H9 (cell line): ENCODE measurements around the gene ANKRD26. TPM values are rescaled to one million over a fixed set of nuclear protein-coding genes. Genes with fewer than 3 reads are reported as not detected.

Experiments
- DNase-seq: peaks from one replicate; pipeline ENCODE4 v3.0.0-alpha.2; 2017
- H2AFZ ChIP-seq: one replicate; pipeline ENCODE4 v1.6.1; 2013; ENCODE audit warnings: mild to moderate bottlenecking, low read length, control low read depth, moderate library complexity
- H2AK5ac ChIP-seq: 2 replicates; pipeline ENCODE4 v1.6.1; 2013; ENCODE audit warnings: low read length, control low read depth, mixed read lengths; ENCODE audit not compliant: insufficient read length
- H2BK120ac ChIP-seq: one replicate; pipeline ENCODE4 v1.6.1; 2013; ENCODE audit warnings: low read depth, mild to moderate bottlenecking, low read length, control low read depth, inconsistent platforms; ENCODE audit not compliant: poor library complexity, severe bottlenecking
- H2BK12ac ChIP-seq: 2 replicates; pipeline ENCODE4 v1.6.1; 2013; ENCODE audit warnings: low read length, control low read depth, mixed read lengths, low read depth; ENCODE audit not compliant: insufficient read length
- H2BK15ac ChIP-seq: 2 replicates; pipeline ENCODE4 v1.6.1; 2013; ENCODE audit warnings: low read depth, low read length, control low read depth
- H2BK20ac ChIP-seq: one replicate; pipeline ENCODE4 v1.6.1; 2013; ENCODE audit warnings: low read depth, mild to moderate bottlenecking, low read length, control low read depth, inconsistent platforms; ENCODE audit not compliant: poor library complexity, severe bottlenecking
- H2BK5ac ChIP-seq: 2 replicates; pipeline ENCODE4 v1.6.1; 2013; ENCODE audit warnings: low read length, control low read depth, mixed read lengths; ENCODE audit not compliant: insufficient read length
- H3K14ac ChIP-seq: 2 replicates; pipeline ENCODE4 v1.6.1; 2013; ENCODE audit warnings: low read length, control low read depth; ENCODE audit not compliant: insufficient read depth
- H3K18ac ChIP-seq: 2 replicates; pipeline ENCODE4 v1.6.1; 2013; ENCODE audit warnings: low read depth, mild to moderate bottlenecking, mixed read lengths, low read length, control low read depth; ENCODE audit not compliant: insufficient read length
- H3K23ac ChIP-seq: 2 replicates; pipeline ENCODE4 v1.6.1; 2013; ENCODE audit warnings: low read length, control low read depth, mixed read lengths, low read depth; ENCODE audit not compliant: insufficient read length
- H3K23me2 ChIP-seq: 2 replicates; pipeline ENCODE4 v1.6.1; 2013; ENCODE audit warnings: low read depth, mild to moderate bottlenecking, mixed read lengths, low read length, control low read depth; ENCODE audit not compliant: insufficient read length, poor library complexity, severe bottlenecking
- H3K27ac ChIP-seq: 2 replicates; pipeline ENCODE4 v1.5.1; 2013; ENCODE audit warnings: low read length, control low read depth, mixed read lengths, low read depth; ENCODE audit not compliant: insufficient read length
- H3K27me3 ChIP-seq: 2 replicates; pipeline ENCODE4 v1.6.1; 2013; ENCODE audit warnings: low read length, control low read depth, inconsistent platforms; ENCODE audit not compliant: insufficient read depth
- H3K4ac ChIP-seq: 2 replicates; pipeline ENCODE4 v1.6.1; 2013; ENCODE audit warnings: low read depth, mild to moderate bottlenecking, control low read depth, inconsistent platforms, low read length, moderate library complexity
- H3K4me1 ChIP-seq: 2 replicates; pipeline ENCODE4 v1.6.1; 2013; ENCODE audit warnings: low read length, control low read depth, inconsistent platforms; ENCODE audit not compliant: insufficient read depth
- H3K4me2 ChIP-seq: 2 replicates; pipeline ENCODE4 v1.6.1; 2013; ENCODE audit warnings: low read length, control low read depth, mixed read lengths; ENCODE audit not compliant: insufficient read length, insufficient read depth
- H3K56ac ChIP-seq: 2 replicates; pipeline ENCODE4 v1.6.1; 2013; ENCODE audit warnings: low read depth, mild to moderate bottlenecking, mixed read lengths, low read length, control low read depth; ENCODE audit not compliant: insufficient read length
- H3K79me1 ChIP-seq: 2 replicates; pipeline ENCODE4 v1.6.1; 2013; ENCODE audit warnings: low read depth, mild to moderate bottlenecking, moderate library complexity, low read length, control low read depth, inconsistent platforms; ENCODE audit not compliant: insufficient read depth, poor library complexity, severe bottlenecking
- H3K79me2 ChIP-seq: 2 replicates; pipeline ENCODE4 v1.6.1; 2013; ENCODE audit warnings: low read length, control low read depth, inconsistent platforms; ENCODE audit not compliant: insufficient read depth
- H3K9ac ChIP-seq: 2 replicates; pipeline ENCODE4 v1.6.1; 2013; ENCODE audit warnings: low read length, control low read depth, mixed read lengths; ENCODE audit not compliant: insufficient read length; ENCODE audit errors: extremely low read depth
- H3K9me3 ChIP-seq: one replicate; pipeline ENCODE4 v1.6.1; 2013; ENCODE audit warnings: low read depth, low read length, inconsistent platforms; ENCODE audit not compliant: control insufficient read depth
- H3T11ph ChIP-seq: one replicate; pipeline ENCODE4 v1.6.1; 2013; ENCODE audit warnings: mild to moderate bottlenecking, low read length, control low read depth, inconsistent platforms
- H4K20me1 ChIP-seq: one replicate; pipeline ENCODE4 v1.6.1; 2013; ENCODE audit not compliant: control insufficient read depth, insufficient read length, insufficient read depth
- H4K5ac ChIP-seq: 2 replicates; pipeline ENCODE4 v1.6.1; 2013; ENCODE audit warnings: low read depth, mild to moderate bottlenecking, mixed read lengths, low read length, control low read depth; ENCODE audit not compliant: insufficient read length
- H4K8ac ChIP-seq: replicated peaks from 2 replicates; pipeline ENCODE4 v1.6.1; 2013; ENCODE audit warnings: low read length, control low read depth, mixed read lengths, low read depth; ENCODE audit not compliant: insufficient read length
- H4K91ac ChIP-seq: 2 replicates; pipeline ENCODE4 v1.6.1; 2013; ENCODE audit warnings: low read depth, mild to moderate bottlenecking, moderate library complexity, mixed read lengths, low read length, control low read depth; ENCODE audit not compliant: insufficient read length
- H3K27ac Mint-ChIP-seq, 3 experiments: 2 replicates in 2 of 3; 3 replicates in 1 of 3; pipeline ENCODE4 v1.8.0; 2020 to 2021; ENCODE audit warnings: mixed read lengths in 3 of 3, mild to moderate bottlenecking in 1 of 3, moderate library complexity in 1 of 3
- H3K27me3 Mint-ChIP-seq: 2 replicates; pipeline ENCODE4 v1.8.0; 2021; ENCODE audit warnings: low read depth, mild to moderate bottlenecking, moderate library complexity, mixed read lengths
- H3K36me3 Mint-ChIP-seq, 3 experiments: 2 replicates in 2 of 3; 3 replicates in 1 of 3; pipeline ENCODE4 v1.8.0; 2020 to 2021; ENCODE audit warnings: low read depth in 3 of 3, mixed read lengths in 3 of 3; ENCODE audit not compliant: insufficient read depth in 1 of 3
- H3K4me1 Mint-ChIP-seq, 2 experiments: 2 replicates each; pipeline ENCODE4 v1.8.0; 2020; ENCODE audit warnings: mixed read lengths in 2 of 2
- H3K4me3 Mint-ChIP-seq, 2 experiments: 2 replicates in 1 of 2; 3 replicates in 1 of 2; pipeline ENCODE4 v1.8.0; 2020 to 2021; ENCODE audit warnings: mild to moderate bottlenecking in 2 of 2, mixed read lengths in 2 of 2, moderate library complexity in 1 of 2
- H3K9me3 Mint-ChIP-seq, 2 experiments: 2 replicates in 1 of 2; 3 replicates in 1 of 2; pipeline ENCODE4 v1.8.0; 2020; ENCODE audit warnings: mild to moderate bottlenecking in 2 of 2, mixed read lengths in 2 of 2, moderate library complexity in 1 of 2
- WGBS: extraction: QIAGEN DNeasy Blood & Tissue Kit; methylation state at CpG from one replicate; pipeline ENCODE4 v1.1.7; 2013; ENCODE audit warnings: missing lambda C conversion rate, low lambda C conversion rate, mixed read lengths; ENCODE audit not compliant: insufficient read length; ENCODE audit errors: extremely low coverage; 5-methylcytosine and 5-hydroxymethylcytosine counted together
- total RNA-seq: library from RNA; stranded (reverse); gene quantifications from 2 replicates; pipeline ENCODE4 v1.2.1, GENCODE V29; 2021
- TF ChIP-seq, protein P1 (sequence below): fragments of 200-600 bp; sonication (generic); conservative IDR thresholded peaks from 3 replicates; pipeline ENCODE4 v1.8.0; 2021; ENCODE audit warnings: antibody characterized with exemption, mild to moderate bottlenecking

The ANKRD26 gene
- total RNA-seq, 1 experiment from 2014 or later = 9.4 TPM

DNA sequence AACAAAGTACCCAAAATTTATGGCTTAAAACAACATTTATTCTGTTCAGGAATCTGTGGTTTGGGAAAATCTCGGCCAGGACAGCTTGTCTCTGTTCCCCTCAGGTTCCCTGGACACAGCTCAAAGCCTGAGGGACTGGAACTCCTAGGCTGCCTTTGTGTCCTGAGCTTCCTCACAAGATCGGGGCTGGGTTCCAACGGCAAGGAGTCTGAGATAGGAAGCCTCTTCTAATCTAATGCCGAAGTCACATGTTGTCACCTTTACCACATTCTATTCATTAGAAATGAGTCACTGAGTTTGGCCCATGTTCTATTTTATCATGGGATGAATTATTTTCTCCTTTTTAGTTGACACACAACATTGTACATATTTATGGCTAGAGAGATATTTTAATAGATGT lies 80.5 kb downstream of the ANKRD26 start:
- H3K27me3 Mint-ChIP-seq = no peaks in the 10 kb centered on the region; the same call in 1 of the 2 replicates
- H3K4me3 Mint-ChIP-seq = no peak overlapping the region
- no peak for DNase-seq
- no peak overlapping the region for H2AK5ac ChIP-seq
- H3K9ac ChIP-seq = no peak overlapping the region
- no peak overlapping the region for H3K27ac Mint-ChIP-seq
- H3K27me3 ChIP-seq = no peaks in the 10 kb centered on the region
- no peak overlapping the region for H4K91ac ChIP-seq
- H4K5ac ChIP-seq = no peak overlapping the region
- no peak overlapping the region for H3K14ac ChIP-seq
- no peak overlapping the region for H2BK20ac ChIP-seq
- H3K18ac ChIP-seq = no peak overlapping the region
- H4K20me1 ChIP-seq = no peaks in the 10 kb centered on the region
- H2BK120ac ChIP-seq = no peak overlapping the region
- H3K36me3 Mint-ChIP-seq = peaks cover 5 to 16% (median 10%) of the 10 kb centered on the region in 3 experiments; a peak in 6 of 7 replicates
- H2AFZ ChIP-seq = no peak overlapping the region
- H2BK5ac ChIP-seq = no peak overlapping the region
- H2BK12ac ChIP-seq = no peak overlapping the region
- no peak overlapping the region for H3K27ac ChIP-seq
- no peak overlapping the region for H3K4ac ChIP-seq
- no peak overlapping the region for H3K4me2 ChIP-seq
- no peak overlapping the region for H3K56ac ChIP-seq
- no peaks in the 10 kb centered on the region for H3K23me2 ChIP-seq
- H3K4me1 ChIP-seq = no peaks in the 10 kb centered on the region; the same call in 1 of the 2 replicates
- TF ChIP-seq, protein P1, sequence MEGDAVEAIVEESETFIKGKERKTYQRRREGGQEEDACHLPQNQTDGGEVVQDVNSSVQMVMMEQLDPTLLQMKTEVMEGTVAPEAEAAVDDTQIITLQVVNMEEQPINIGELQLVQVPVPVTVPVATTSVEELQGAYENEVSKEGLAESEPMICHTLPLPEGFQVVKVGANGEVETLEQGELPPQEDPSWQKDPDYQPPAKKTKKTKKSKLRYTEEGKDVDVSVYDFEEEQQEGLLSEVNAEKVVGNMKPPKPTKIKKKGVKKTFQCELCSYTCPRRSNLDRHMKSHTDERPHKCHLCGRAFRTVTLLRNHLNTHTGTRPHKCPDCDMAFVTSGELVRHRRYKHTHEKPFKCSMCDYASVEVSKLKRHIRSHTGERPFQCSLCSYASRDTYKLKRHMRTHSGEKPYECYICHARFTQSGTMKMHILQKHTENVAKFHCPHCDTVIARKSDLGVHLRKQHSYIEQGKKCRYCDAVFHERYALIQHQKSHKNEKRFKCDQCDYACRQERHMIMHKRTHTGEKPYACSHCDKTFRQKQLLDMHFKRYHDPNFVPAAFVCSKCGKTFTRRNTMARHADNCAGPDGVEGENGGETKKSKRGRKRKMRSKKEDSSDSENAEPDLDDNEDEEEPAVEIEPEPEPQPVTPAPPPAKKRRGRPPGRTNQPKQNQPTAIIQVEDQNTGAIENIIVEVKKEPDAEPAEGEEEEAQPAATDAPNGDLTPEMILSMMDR = no peak
- H3T11ph ChIP-seq = no peak overlapping the region
- no peaks in the 10 kb centered on the region for H3K79me1 ChIP-seq
- H3K4me1 Mint-ChIP-seq = peaks cover 12 to 20% of the 10 kb centered on the region in 2 experiments
- H4K8ac ChIP-seq = no peak overlapping the region
- no peak overlapping the region for H2BK15ac ChIP-seq
- no peaks in the 10 kb centered on the region for H3K9me3 Mint-ChIP-seq
- no peak overlapping the region for H3K23ac ChIP-seq
- WGBS = no CpG with 5 or more reads among the region's 4 CpGs
- no peaks in the 10 kb centered on the region for H3K9me3 ChIP-seq
- no peaks in the 10 kb centered on the region for H3K79me2 ChIP-seq
